HCT116 (cell line): ENCODE results near the gene PDE6C. TPM values are rescaled to one million over a fixed set of nuclear protein-coding genes. Genes with fewer than 3 reads are reported as not detected.

Experiments
- ATAC-seq: fragments of 200-7000 bp; cut with Tn5 transposase; 2 replicates; pipeline ENCODE4 v1.9.1; 2020; ENCODE audit warnings: mild to moderate bottlenecking, moderate library complexity
- BruUV-seq: library from RNA; stranded (reverse); fragments of 400-500 nt; replicated peaks from 2 replicates; lab custom pipeline; 2021; lab: Mats Ljungman, UMichigan
- CTCF ChIA-PET: fragments of 300-600 bp; sonication (Branson Sonifier 250); formaldehyde crosslinking; loops from one replicate; lab custom pipeline; 2021; ENCODE audit warnings: antibody characterized with exemption; lab: Charles Lee
- POLR2A ChIA-PET: fragments of 300-600, 350-600 bp; sonication (Branson Sonifier 250); formaldehyde crosslinking; loops from one replicate; lab custom pipeline; 2021; ENCODE audit warnings: antibody characterized with exemption; lab: Charles Lee
- RAD21 ChIA-PET, 2 experiments: fragments of 300-600 bp; sonication (Branson Sonifier 250); formaldehyde crosslinking; loops; one replicate each; lab custom pipeline; 2023; ENCODE audit warnings: low total read pairs in 2 of 2; ENCODE audit not compliant: uncharacterized antibody in 2 of 2, unreplicated experiment in 2 of 2, low non-redundant PET in 1 of 2; lab: Charles Lee
- DNase-seq: peaks from one replicate; pipeline ENCODE4 v3.0.0-alpha.2; 2010; ENCODE audit warnings: low read depth, low spot score
- H2AFZ ChIP-seq: fragments of 200-600 bp; shearing (Covaris generic), sonication (generic); 2 replicates; pipeline ENCODE4 v1.6.1; 2017; ENCODE audit warnings: low read depth, mixed run types, mixed read lengths, antibody characterized with exemption, low read length; ENCODE audit not compliant: poor library complexity, severe bottlenecking
- H3K27ac ChIP-seq: 2 replicates; pipeline ENCODE4 v1.5.1; 2012; ENCODE audit warnings: low read depth, low read length
- H3K27me3 ChIP-seq: fragments of 200-600 bp; sonication (generic); 2 replicates; pipeline ENCODE4 v1.6.1; 2016; ENCODE audit warnings: mixed run types, low read length, mixed read lengths; ENCODE audit not compliant: insufficient read depth
- H3K36me3 ChIP-seq, 2 experiments: fragments of 200-500 bp in 1 of 2; fragments of 200-600 bp in 1 of 2; sonication (Bioruptor generic) in 1 of 2; sonication (generic) in 1 of 2; 2 replicates each; pipeline versions ENCODE4 v1.5.1 to v1.6.1; 2014 to 2016; ENCODE audit warnings: low read length in 2 of 2, inconsistent platforms in 1 of 2, mixed read lengths in 1 of 2, mixed run types in 1 of 2; ENCODE audit not compliant: insufficient read depth in 2 of 2, control insufficient read depth in 1 of 2
- H3K4me1 ChIP-seq, 2 experiments: fragments of 200-600 bp in 1 of 2; sonication (generic) in 1 of 2; 2 replicates each; pipeline versions ENCODE4 v1.5.1 to v1.6.1; 2012 to 2017; ENCODE audit warnings: low read length in 2 of 2, inconsistent platforms in 1 of 2, mild to moderate bottlenecking in 1 of 2, mixed read lengths in 1 of 2, mixed run types in 1 of 2, moderate library complexity in 1 of 2; ENCODE audit not compliant: insufficient read depth in 2 of 2, control insufficient read depth in 1 of 2
- H3K4me2 ChIP-seq: fragments of 200-600 bp; sonication (generic); 2 replicates; pipeline ENCODE4 v1.6.1; 2017; ENCODE audit warnings: mixed run types, low read length, mixed read lengths
- H3K4me3 ChIP-seq, 2 experiments: fragments of 200-600 bp in 1 of 2; sonication (generic) in 1 of 2; replicated peaks in 1 of 2; 2 replicates each; pipeline ENCODE4 v1.5.1; 2011 to 2016; ENCODE audit warnings: low read length in 2 of 2, control low read depth in 1 of 2, low read depth in 1 of 2, mild to moderate bottlenecking in 1 of 2, mixed read lengths in 1 of 2, mixed run types in 1 of 2
- H3K79me2 ChIP-seq: fragments of 200-600 bp; sonication (generic); 2 replicates; pipeline ENCODE4 v1.6.1; 2017; ENCODE audit warnings: mild to moderate bottlenecking, mixed run types, low read length, moderate library complexity, mixed read lengths; ENCODE audit not compliant: insufficient read depth
- H3K9ac ChIP-seq: fragments of 200-600 bp; sonication (generic); 2 replicates; pipeline ENCODE4 v1.6.1; 2016; ENCODE audit warnings: low read length, mixed read lengths
- H3K9me2 ChIP-seq: fragments of 200-600 bp; sonication (generic), shearing (Covaris generic); 2 replicates; pipeline ENCODE4 v1.6.1; 2017; ENCODE audit warnings: mixed run types, mild to moderate bottlenecking, moderate library complexity; ENCODE audit not compliant: insufficient read depth
- H3K9me3 ChIP-seq, 2 experiments: fragments of 200-500 bp in 1 of 2; fragments of 200-600 bp in 1 of 2; sonication (Bioruptor generic) in 1 of 2; sonication (generic) in 1 of 2; 2 replicates each; pipeline ENCODE4 v1.6.1; 2014 to 2017; ENCODE audit warnings: low read length in 2 of 2, mixed read lengths in 2 of 2, inconsistent platforms in 1 of 2, low read depth in 1 of 2, mild to moderate bottlenecking in 1 of 2, mixed run types in 1 of 2, moderate library complexity in 1 of 2; ENCODE audit not compliant: control insufficient read depth in 1 of 2, insufficient read depth in 1 of 2
- H4K20me1 ChIP-seq: fragments of 200-600 bp; sonication (generic), shearing (Covaris generic); 2 replicates; pipeline ENCODE4 v1.6.1; 2017; ENCODE audit warnings: mixed run types, mild to moderate bottlenecking, moderate library complexity; ENCODE audit not compliant: insufficient read depth
- CBX3 ChIP-seq: IDR thresholded peaks from 2 replicates; pipeline ENCODE4 v1.6.1; 2012; ENCODE audit warnings: low read depth
- CEBPB ChIP-seq: IDR thresholded peaks from 2 replicates; pipeline ENCODE4 v1.6.1; 2012; ENCODE audit warnings: low read depth
- EGR1 ChIP-seq: IDR thresholded peaks from 2 replicates; pipeline ENCODE4 v1.6.1; 2012; ENCODE audit warnings: low read depth
- FOSL1 ChIP-seq: IDR thresholded peaks from 2 replicates; pipeline ENCODE4 v1.6.1; 2012; ENCODE audit warnings: low read depth
- POLR2A ChIP-seq: IDR thresholded peaks from 2 replicates; pipeline ENCODE4 v1.7.0; 2011; ENCODE audit warnings: borderline replicate concordance; ENCODE audit not compliant: insufficient read depth, insufficient read length; ENCODE audit errors: extremely low read depth
- POLR2AphosphoS5 ChIP-seq: IDR thresholded peaks from 2 replicates; pipeline ENCODE4 v1.6.1; 2011; ENCODE audit warnings: mild to moderate bottlenecking, low read depth, low read length, moderate library complexity
- RAD21 ChIP-seq: IDR thresholded peaks from 2 replicates; pipeline ENCODE4 v1.6.1; 2012; ENCODE audit warnings: low read depth, mild to moderate bottlenecking
- SP1 ChIP-seq: IDR thresholded peaks from 2 replicates; pipeline ENCODE4 v1.6.1; 2012; ENCODE audit warnings: low read depth
- SRF ChIP-seq: IDR thresholded peaks from 2 replicates; pipeline ENCODE4 v1.6.1; 2012; ENCODE audit warnings: low read depth
- YY1 ChIP-seq: IDR thresholded peaks from 2 replicates; pipeline ENCODE4 v1.6.1; 2011; ENCODE audit warnings: low read length, low read depth, moderate library complexity, mild to moderate bottlenecking; ENCODE audit not compliant: insufficient replicate concordance; ENCODE audit errors: extremely low read depth
- ZFX ChIP-seq: fragments of 450-650 bp; IDR thresholded peaks from 2 replicates; pipeline ENCODE4 v1.6.1; 2017
- intact Hi-C: fragments of 100-400 bp; cut with micrococcal nuclease; formaldehyde crosslinking; loops from 2 replicates; pipeline ENCODE4 v1.10.0; 2022
- total RNA-seq: library from RNA; stranded (reverse); gene quantifications from one replicate; pipeline ENCODE4 v1.2.1, GENCODE V29; 2021; ENCODE audit not compliant: unreplicated experiment
- TF ChIP-seq, protein P1 (sequence below): IDR thresholded peaks from 2 replicates; pipeline ENCODE4 v1.6.1; 2012

The PDE6C gene
- total RNA-seq, 1 experiment from 2014 or later = not detected

GRCh38 chr10:93629647-93630305, 17.4 kb downstream of the PDE6C start:
- TF ChIP-seq, protein P1, sequence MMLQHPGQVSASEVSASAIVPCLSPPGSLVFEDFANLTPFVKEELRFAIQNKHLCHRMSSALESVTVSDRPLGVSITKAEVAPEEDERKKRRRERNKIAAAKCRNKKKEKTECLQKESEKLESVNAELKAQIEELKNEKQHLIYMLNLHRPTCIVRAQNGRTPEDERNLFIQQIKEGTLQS = no peak
- TF ChIP-seq POLR2A (no peak), RAD21 (no peak), EGR1 (no peak), CBX3 (no peak), ZFX (no peak), SRF (no peak), CEBPB (no peak), FOSL1 (no peak), POLR2AphosphoS5 (no peak), SP1 (no peak), YY1 (no peak)
- Histone ChIP-seq H3K9ac (no peak overlapping the region), H2AFZ (no peak overlapping the region), H3K79me2 (no peaks in the 10 kb centered on the region), H3K27me3 (no peaks in the 10 kb centered on the region), H3K4me3 (no peak overlapping the region), H3K4me2 (no peak overlapping the region), H3K9me3 (no peaks in the 10 kb centered on the region), H3K9me2 (no peaks in the 10 kb centered on the region), H3K4me1 (no peaks in the 10 kb centered on the region), H3K36me3 (no peaks in the 10 kb centered on the region), H4K20me1 (no peaks in the 10 kb centered on the region), H3K27ac (no peak overlapping the region)
- DNase-seq (no peak), ATAC-seq (no peak)
- ChIA-PET CTCF (no interaction called here), POLR2A (no interaction called here), RAD21 (no interaction called here)
- no TSS peak for BruUV-seq
- intact Hi-C loops = no loop called here
